ENCODE results near the gene DPYSL4.
"Not testable (repeated sequence)": the region's sequence is repeated elsewhere in the genome, so short reads cannot be mapped to it uniquely, and the experiment has no call there.

The DPYSL4 gene

GRCh38 chr10:132150777-132151176 is 36.0 kb upstream of the DPYSL4 start:
- no peak for DNase-seq

GRCh38 chr10:132151286-132151950 is 35.3 kb upstream of the DPYSL4 start:
- no peak for DNase-seq

GRCh38 chr10:132151951-132152505 is 34.7 kb upstream of the DPYSL4 start:
- no peak for DNase-seq

DNA sequence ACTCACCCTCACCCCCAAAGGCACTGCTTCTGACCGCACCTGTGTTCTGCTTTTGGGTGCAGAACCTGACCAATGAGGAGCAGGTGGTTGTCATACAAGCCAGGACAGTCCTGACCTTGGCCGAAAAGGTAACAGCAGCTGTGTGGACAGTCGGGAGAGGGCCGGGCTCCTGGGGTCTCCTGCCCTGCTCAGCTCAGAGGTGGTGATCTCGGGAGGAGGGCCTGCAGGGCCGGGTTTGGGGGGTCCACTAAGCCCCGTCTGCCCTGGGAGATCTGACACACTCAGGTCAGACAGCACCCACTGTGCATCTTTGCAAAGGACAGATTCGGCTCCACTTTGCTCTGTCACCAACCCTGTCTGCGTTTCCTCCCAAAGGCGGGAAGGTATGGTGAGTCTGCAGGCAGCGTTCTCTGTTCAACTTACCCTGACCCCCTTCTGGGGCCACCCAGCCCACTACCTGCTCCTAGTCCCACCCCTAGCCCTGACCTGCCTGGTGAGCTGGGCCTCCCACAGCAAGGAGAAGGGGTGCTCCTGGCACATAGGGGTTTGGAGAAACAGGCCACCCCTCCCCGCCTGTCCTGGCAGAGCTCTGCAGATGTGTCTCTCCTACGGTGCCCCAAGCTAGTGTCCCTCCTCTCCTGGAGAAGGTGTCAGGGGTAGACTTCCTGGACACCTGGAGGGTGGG is 33.7 kb upstream of the DPYSL4 start:
- DNase-seq: no peak

DNA sequence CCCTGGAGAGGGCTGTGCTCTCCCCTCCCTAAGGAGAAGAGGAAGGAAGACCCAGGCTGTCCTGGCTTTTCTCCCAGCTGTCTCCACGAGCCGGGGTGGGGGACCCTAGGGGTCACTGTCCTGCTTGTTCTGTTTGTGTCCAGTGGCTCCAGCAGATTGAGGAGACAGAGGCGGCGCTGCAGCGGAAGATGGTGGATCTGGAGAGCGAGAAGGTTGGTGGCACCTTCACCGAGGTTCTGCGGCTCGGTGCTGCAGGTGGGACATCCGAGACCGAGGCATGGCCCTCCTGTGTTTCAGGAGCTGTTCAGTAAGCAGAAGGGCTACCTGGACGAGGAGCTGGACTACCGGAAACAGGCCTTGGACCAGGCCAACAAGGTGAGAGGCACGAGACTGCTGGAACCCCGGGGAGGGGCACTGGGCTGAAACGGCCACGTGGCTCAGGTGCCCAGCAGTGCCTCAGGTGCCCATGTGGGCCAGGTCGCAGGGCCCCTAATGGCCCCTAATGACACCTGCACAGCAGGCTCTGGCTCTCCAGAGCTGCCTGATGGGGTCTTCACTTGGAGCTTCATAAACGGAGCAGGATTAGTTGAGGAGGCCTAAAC is 33.0 kb upstream of the DPYSL4 start:
- DNase-seq: no peak

DNA sequence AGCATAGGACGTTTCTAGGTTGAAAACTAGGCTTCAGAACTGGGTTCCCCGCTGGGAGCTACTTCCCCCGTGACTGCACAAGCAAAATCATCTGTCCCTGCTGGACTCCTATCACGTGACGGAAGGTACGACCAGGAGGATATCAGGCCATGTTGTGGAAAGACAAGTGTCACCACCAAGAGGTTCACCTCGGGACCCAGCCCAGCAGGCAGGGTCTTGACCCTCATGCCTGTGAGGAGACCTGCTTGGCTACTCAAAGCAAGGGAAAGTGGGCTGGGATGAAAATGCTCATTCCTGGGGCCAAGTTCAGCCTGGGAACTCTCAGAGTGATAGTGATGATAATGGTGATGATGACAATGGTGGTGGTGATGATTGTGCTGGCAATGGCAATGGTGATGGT is 32.3 kb upstream of the DPYSL4 start:
- DNase-seq: no peak

GRCh38 chr10:132154931-132155330 is 31.8 kb upstream of the DPYSL4 start:
- DNase-seq: no peak

- DNase-seq: no peak
These were observed 30.9 kb upstream of the DPYSL4 start for GRCh38 chr10:132155723-132156381.

DNA sequence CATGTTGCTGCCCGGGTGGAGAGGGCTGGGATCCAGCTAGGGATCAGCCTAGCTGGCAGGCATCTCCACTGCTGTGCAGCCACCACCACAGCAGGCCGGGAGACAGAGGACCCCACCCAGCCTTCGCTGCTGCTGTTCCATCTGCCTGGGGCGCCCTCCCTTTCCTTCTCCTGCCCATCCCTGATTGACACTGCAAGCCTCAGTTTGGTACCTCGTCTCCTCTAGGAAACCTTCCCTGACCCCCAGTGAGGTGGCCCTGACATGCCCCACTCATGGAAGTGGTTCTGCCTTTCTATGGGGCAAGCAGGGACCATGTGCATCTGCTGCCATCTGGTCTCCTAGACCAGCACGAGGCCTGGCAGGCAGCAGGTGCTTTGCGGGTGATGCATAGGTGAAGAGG is 30.4 kb upstream of the DPYSL4 start:
- DNase-seq: no peak

- no peak for DNase-seq
These were observed 29.6 kb upstream of the DPYSL4 start for GRCh38 chr10:132157101-132157500.

DNA sequence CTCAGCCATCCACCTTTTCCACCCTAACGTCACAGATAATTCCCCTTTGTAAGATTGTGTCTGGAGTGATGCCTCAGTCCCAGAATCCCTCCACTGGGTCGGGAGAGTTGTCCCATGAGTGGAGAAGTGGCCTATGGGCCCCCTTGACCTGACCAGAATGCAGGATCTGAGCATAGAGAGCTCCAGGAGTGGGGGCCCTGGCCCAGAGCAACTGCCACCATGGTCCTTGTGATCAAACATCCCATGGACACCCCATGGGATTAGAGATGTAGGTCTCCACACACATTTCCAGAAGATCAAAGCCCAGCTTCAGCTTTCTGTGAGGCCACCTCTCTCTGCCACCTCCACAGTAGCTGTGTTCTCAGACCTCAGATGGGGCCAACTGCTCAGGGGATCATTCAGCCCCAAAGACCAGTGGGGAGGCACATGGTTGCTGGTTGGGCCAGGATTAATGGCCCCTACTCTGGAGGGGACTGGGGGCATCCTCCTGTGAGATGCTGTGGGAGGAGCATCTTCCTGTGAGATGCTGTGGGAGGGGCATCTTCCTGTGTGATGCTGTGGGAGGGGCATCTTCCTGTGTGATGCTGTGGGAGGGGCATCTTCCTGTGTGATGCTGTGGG is 28.5 kb upstream of the DPYSL4 start:
- DNase-seq: no peak

DNA sequence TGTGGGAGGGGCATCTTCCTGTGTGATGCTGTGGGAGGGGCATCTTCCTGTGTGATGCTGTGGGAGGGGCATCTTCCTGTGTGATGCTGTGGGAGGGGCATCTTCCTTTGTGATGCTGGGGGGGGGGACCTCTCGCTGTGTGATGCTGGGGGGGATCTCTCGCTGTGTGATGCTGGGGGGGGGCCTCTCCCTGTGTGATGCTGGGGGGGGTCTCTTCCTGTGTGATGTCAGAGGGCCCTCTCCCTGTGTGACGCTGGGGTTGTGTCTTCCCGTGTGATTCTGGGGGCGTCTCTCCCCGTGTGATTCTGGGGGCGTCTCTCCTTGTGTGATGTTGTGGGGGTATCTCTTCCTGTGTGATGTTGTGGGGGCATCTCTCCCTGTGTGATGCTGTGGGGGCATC is 27.9 kb upstream of the DPYSL4 start:
- no peak for DNase-seq

- DNase-seq: not testable (repeated sequence)
These were observed 27.2 kb upstream of the DPYSL4 start for GRCh38 chr10:132159302-132160230.

DNA sequence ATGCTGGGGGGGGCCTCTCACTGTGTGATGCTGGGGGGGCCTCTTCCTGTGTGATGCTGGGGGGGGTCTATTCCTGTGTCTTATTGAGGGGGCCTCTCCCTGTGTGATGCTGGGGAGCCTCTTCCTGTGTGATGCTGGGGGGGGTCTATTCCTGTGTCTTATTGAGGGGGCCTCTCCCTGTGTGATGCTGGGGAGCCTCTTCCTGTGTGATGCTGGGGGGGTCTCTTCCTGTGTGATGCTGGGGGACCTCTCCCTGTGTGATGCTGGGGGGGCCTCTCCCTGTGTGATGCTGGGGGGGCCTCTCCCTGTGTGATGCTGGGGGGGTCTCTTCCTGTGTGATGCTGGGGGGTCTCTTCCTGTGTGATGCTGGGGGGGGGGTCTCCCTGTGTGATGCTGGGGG is 26.5 kb upstream of the DPYSL4 start:
- not testable (repeated sequence) for DNase-seq

DNA sequence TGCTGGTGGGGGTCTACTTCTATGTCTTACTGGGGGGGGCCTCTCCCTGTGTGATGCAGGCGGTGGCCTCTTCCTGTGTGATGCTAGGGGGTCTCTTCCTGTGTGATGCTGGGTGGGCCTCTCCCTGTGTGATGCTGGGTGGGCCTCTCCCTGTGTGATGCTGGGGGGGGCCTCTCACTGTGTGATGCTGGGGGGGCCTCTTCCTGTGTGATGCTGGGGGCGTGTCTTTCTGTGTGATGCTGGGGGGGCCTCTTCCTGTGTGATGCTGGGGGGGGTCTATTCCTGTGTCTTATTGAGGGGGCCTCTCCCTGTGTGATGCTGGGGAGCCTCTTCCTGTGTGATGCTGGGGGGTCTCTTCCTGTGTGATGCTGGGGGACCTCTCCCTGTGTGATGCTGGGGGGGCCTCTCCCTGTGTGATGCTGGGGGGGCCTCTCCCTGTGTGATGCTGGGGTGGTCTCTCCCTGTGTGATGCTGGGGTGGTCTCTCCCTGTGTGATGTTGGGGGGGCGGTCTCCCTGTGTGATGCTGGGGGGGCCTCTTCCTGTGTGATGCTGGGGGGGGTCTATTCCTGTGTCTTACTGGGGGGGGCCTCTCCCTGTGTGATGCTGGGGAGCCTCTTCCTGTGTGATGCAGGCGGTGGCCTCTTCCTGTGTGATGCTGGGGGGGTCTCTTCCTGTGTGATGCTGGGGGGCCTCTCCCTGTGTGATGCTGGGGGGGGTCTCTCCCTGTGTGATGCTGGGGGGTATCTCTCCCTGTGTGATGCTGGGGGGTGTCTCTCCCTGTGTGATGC is 25.7 kb upstream of the DPYSL4 start:
- not testable (repeated sequence) for DNase-seq

DNA sequence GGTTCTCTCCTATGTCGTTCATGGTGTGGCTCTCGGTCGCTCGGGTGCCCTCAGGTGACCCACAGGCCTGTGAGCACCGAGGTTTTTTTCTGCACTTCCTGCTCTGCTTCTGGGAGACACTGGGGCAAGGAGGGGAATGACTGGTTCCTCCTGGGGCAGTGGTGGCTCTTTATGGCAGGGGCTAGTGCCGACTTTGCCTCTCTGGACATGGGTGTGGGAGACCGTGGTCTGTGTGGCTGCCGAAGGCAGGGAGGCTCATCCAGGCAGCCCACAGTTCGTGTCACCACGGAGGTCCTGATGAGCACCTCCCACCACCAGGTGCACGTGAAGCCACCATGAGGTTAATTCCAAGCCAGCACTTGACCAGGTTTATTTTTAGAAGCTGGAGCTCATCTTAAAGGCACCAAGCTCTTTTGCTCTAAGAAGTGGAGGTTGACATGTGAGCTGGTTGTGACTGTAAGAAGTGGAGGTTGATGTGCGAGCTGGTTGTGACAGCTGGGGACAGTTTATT is 24.7 kb upstream of the DPYSL4 start:
- no peak for DNase-seq

DNA sequence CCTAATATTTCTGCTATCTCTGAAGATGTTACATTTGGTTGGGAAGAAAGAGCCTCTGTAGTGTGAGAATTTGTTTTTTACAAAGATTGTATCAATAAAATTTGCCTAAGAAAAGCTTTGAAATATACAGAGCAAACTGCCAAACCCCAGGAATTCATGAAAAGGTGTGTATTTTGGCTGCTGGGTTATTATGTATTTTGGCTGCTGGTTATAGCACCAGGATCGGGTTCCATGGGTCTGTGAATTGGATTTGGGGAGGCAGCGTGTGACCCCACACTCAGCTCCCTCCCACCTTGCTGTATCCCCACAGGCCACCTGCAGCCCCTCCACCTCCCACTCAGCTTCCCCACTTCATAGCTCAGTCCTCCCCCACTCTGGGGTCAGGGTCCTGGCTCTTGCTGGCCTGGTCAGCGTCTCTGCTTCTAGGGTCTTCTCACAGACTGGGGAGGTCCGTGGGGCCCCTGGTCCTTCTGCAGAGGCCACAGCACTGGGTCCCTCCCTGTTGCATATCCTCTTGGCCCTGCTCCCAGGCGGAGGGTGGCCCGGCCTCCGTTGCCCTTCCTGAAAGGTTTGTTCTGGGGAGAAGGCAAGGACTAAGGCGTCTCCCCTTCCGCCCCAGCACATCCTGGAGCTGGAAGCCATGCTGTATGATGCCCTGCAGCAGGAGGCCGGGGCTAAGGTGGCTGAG is 24.0 kb upstream of the DPYSL4 start:
- no peak for DNase-seq

GRCh38 chr10:132163278-132163765 is 23.4 kb upstream of the DPYSL4 start:
- DNase-seq: no peak

GRCh38 chr10:132163826-132164515 is 22.8 kb upstream of the DPYSL4 start:
- DNase-seq: no peak

Measured in AML-193 (cell line).